ENCODE data around the gene CYFIP1.

DNA sequence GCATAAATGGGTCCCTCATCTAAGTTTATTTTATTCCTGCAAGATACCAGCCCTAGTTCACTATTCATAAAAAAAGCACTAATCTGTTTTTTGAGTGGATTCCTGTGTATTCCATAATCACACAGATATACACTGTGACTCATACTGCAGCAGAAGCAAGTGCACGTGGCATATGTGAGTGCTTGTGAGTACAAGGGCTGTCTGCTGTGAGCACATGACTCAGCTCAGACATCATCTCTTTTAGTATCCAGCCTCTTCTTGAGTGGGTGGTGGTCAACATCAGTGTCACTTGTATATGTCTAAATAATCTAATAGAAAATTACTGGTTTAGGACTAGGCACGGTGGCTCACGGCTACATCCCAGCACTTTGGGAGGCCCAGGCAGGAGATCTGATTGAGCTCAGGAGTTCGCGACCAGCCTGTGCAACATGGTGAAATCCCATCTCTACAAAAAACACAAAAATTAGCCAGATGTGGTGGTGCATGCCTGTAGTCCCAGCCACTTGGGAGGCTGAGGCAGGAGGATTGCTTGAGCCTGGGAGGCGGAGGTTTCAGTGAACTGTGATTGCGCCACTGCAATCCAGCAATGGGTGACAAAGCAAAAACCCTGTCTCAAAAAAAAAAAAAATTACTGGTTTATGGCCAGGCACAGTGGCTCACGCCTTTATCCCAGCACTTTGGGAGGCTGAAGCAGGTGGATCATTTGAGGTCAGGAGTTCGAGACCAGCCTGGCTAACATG, 91.9 kb downstream of the CYFIP1 start:
- TF ChIP-seq, protein P1, sequence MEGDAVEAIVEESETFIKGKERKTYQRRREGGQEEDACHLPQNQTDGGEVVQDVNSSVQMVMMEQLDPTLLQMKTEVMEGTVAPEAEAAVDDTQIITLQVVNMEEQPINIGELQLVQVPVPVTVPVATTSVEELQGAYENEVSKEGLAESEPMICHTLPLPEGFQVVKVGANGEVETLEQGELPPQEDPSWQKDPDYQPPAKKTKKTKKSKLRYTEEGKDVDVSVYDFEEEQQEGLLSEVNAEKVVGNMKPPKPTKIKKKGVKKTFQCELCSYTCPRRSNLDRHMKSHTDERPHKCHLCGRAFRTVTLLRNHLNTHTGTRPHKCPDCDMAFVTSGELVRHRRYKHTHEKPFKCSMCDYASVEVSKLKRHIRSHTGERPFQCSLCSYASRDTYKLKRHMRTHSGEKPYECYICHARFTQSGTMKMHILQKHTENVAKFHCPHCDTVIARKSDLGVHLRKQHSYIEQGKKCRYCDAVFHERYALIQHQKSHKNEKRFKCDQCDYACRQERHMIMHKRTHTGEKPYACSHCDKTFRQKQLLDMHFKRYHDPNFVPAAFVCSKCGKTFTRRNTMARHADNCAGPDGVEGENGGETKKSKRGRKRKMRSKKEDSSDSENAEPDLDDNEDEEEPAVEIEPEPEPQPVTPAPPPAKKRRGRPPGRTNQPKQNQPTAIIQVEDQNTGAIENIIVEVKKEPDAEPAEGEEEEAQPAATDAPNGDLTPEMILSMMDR (IDR thresholded peaks at IDR 0.05 in 8 of 11, conservative IDR thresholded peaks at IDR 0.05 in 3 of 11): no peak
- TF ChIP-seq POLR2A (IDR thresholded peaks at IDR 0.05) (no peak), POLR2AphosphoS5 (IDR thresholded peaks at IDR 0.05) (no peak)

All from spleen (tissue), 7 donors.